Cardiac fibroblast (primary cell): ENCODE measurements around the gene EPC1.

Experiments used
- DNase-seq, 2 donors: peaks; one replicate each; pipeline versions ENCODE4 v3.0.0 to v3.0.0-alpha.2; 2010; ENCODE audit warnings: low read depth in 2 of 2
- H3K4me3 ChIP-seq, 2 donors: replicated peaks in 1 of 2; 1 replicate in 1 of 2; 2 replicates in 1 of 2; pipeline ENCODE4 v1.5.1; 2011; ENCODE audit warnings: low read depth in 2 of 2, low read length in 2 of 2, mild to moderate bottlenecking in 2 of 2, moderate library complexity in 1 of 2
- TF ChIP-seq, protein P1 (sequence below): IDR thresholded peaks from one replicate; pipeline ENCODE4 v1.5.1; 2011; ENCODE audit warnings: low read depth, mild to moderate bottlenecking, low read length, inconsistent platforms

The EPC1 gene

DNA sequence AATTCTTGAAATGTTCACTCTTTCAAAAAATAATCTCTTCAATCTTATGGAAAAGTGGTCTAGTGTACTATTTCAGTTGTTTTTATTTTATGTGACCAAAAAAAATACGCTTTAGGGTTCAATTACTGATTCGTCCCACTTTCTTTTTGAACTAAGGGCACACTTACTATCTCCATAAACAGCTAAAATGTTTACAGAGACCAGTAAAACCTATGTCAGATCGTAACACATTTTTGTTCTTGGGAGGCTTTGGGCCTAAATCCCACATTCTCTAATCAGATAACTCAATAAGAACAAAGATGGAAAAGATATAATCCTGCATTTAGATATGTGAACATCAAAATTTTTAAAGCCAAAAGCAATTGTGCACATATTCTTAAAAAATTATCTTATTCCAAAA lies 29.8 kb upstream of the EPC1 start:
- peak overlapping the region; percentile 60 to 82 for H3K4me3 ChIP-seq
- TF ChIP-seq, protein P1, sequence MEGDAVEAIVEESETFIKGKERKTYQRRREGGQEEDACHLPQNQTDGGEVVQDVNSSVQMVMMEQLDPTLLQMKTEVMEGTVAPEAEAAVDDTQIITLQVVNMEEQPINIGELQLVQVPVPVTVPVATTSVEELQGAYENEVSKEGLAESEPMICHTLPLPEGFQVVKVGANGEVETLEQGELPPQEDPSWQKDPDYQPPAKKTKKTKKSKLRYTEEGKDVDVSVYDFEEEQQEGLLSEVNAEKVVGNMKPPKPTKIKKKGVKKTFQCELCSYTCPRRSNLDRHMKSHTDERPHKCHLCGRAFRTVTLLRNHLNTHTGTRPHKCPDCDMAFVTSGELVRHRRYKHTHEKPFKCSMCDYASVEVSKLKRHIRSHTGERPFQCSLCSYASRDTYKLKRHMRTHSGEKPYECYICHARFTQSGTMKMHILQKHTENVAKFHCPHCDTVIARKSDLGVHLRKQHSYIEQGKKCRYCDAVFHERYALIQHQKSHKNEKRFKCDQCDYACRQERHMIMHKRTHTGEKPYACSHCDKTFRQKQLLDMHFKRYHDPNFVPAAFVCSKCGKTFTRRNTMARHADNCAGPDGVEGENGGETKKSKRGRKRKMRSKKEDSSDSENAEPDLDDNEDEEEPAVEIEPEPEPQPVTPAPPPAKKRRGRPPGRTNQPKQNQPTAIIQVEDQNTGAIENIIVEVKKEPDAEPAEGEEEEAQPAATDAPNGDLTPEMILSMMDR, result no peak
- peak in 1 of 2 donors; percentile 14 for DNase-seq

DNA sequence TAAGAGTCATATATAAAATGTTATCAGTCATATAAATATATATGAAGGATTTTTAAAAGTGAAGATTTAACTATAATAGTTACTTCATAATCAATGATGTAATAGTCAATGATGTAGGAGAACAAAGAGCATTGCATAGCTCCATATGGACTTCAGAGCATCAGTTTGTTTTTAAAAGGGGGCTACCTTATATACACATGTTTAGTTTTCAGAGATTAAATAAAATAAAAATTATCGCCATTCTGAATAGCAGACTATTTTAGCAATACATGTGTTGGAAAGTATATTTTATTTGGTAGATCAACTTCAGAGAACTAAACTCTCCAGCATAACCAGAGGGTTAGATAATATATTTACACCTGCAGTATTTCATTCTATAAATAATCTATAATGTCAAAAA lies 29.1 kb upstream of the EPC1 start:
- TF ChIP-seq, protein P1, result no peak
- no peak for DNase-seq
- peak overlapping the region; percentile 60 to 82 for H3K4me3 ChIP-seq

DNA sequence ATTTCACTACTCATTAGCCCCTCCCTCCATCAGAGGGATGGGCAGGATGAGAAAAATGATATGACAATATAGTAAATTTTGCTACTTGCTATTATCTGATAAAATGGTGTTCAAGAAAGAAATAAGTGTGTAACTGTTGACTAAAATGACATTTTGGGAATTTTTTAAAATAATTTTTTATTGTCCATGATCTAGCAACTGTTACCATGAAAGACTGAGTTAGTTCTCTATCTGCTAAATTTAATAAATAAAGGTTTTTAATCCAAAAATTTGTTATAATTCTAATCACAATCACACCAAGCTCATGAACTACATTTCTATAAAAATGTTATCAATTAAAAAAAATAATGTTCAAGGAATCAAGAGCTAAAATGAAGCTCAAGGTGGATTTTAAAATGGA lies 28.7 kb upstream of the EPC1 start:
- no peak overlapping the region for H3K4me3 ChIP-seq

DNA sequence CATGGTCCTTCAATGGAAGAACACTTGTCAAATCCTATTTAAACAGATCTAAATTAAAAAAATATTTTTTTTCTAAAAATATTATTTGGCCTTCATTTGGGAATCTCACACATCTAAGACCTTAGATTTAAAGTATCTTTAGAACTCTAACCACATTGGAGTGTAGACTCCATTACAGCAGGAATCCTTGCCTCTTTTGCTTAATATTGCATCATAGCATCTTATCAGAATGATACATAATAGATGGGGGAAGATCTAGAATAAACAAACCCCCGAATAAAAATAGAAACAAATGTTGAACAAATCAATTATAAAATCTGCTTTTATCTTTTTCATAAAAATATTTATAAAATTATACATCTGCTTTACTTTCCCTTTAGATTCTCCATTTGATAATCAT lies 27.6 kb upstream of the EPC1 start:
- TF ChIP-seq, protein P1, result no peak
- no peak overlapping the region for H3K4me3 ChIP-seq
- DNase-seq, result no peak

More for the DNA sequence above, 28.7 kb upstream of the EPC1 start:
- TF ChIP-seq, protein P1, result no peak
- no peak for DNase-seq

DNA sequence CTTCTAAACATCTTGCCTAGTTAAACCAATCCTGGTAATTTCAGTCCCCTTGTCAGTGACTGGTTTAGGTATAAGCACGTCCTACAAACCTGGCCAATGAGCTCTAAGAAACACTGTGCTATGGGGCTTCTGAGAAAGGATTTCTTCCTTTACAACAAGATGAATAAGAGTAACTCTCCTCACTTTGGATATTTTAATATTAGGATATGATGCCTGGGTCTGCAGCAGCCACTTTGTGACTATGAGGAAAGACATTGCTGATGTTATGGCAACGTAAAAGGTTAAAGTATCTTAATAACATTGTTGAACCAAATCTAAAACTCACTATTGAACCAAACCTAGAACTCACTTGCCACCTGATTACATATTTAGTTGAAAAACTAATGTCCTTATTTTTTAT lies 26.5 kb upstream of the EPC1 start:
- TF ChIP-seq, protein P1, result no peak
- no peak overlapping the region for H3K4me3 ChIP-seq
- no peak for DNase-seq

DNA sequence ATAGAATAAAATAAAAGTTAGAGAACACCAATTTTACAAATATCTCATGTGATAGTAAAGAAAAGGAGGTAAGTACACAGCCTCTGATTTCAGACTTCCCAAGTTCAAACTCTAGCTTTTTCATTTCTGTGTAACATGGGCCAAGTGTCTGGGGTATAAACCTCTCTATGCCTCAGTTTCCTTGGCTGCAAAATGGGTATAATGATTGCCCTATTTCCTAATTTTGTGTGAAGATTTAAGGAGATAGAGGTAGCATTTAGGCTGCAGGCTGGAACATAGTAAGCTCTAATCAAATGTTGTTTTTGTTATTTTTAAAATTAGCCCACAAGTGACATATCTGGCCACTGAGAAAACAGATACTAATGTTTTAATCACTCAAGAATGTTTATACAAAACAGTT lies 26.1 kb upstream of the EPC1 start:
- TF ChIP-seq, protein P1, result no peak
- DNase-seq, result no peak
- no peak overlapping the region for H3K4me3 ChIP-seq
